ENCODE results near the gene HDAC6.
A peak's percentile ranks its signal among the peaks of the same experiment; 100 is the strongest.

GRCh38 chrX:48835524-48836329 lies 33.9 kb downstream of the HDAC6 start, which contains the start of gene PCSK1N:
- no peak for TF ChIP-seq CTCF (IDR thresholded peaks at IDR 0.05; ENCODE audit: insufficient read depth, low read length)
- no peak for TF ChIP-seq POLR2AphosphoS5 (IDR thresholded peaks at IDR 0.05; ENCODE audit: low read depth)
- peak; percentile 61 for TF ChIP-seq REST (IDR thresholded peaks at IDR 0.05; ENCODE audit: insufficient replicate concordance, low read depth)
- TF ChIP-seq GABPA (IDR thresholded peaks at IDR 0.05; ENCODE audit: low read depth), result no peak
